Lower lobe of right lung (tissue), 2 donors: ENCODE measurements around the gene COL23A1. TPM values are rescaled to one million over a fixed set of nuclear protein-coding genes. Genes with fewer than 3 reads are reported as not detected.

Experiments used
- ATAC-seq, 2 donors: fragments of 200-7000 bp; cut with Tn5 transposase; one replicate each; pipeline ENCODE4 v1.9.1; 2020 to 2022; ENCODE audit warnings: mild to moderate bottlenecking in 2 of 2, moderate library complexity in 2 of 2
- DNase-seq: peaks from one replicate; pipeline ENCODE4 v3.0.0-alpha.2; 2020
- H3K27ac ChIP-seq: fragments of 200-600 bp; one replicate; pipeline ENCODE4 v1.8.0; 2022
- H3K27me3 ChIP-seq: fragments of 200-600 bp; one replicate; pipeline ENCODE4 v1.8.0; 2022; ENCODE audit warnings: low read depth
- H3K36me3 ChIP-seq: fragments of 200-600 bp; one replicate; pipeline ENCODE4 v1.8.0; 2022; ENCODE audit warnings: mild to moderate bottlenecking
- H3K4me1 ChIP-seq: fragments of 200-600 bp; one replicate; pipeline ENCODE4 v1.8.0; 2022
- H3K4me3 ChIP-seq: fragments of 200-600 bp; one replicate; pipeline ENCODE4 v1.8.0; 2022; ENCODE audit warnings: mild to moderate bottlenecking
- H3K9me3 ChIP-seq: fragments of 200-600 bp; one replicate; pipeline ENCODE4 v1.8.0; 2022
- CTCF ChIP-seq: fragments of 200-600 bp; IDR thresholded peaks from one replicate; pipeline ENCODE4 v1.8.0; 2022; ENCODE audit warnings: antibody characterized with exemption, mild to moderate bottlenecking
- intact Hi-C: fragments of 100-400 bp; cut with DNase I; formaldehyde crosslinking; loops from one replicate; pipeline ENCODE4 v1.11.0; 2022
- total RNA-seq: library from RNA; stranded (reverse); fragmentation: NEBNext Ultra II Directional; extraction: Animal tissue kit (Norgen Biotek cat#: 25700); gene quantifications from one replicate; pipeline ENCODE4 v1.2.1, GENCODE V29; 2021
- donor health status: DM: no; HTN: yes; CAD: no; lungs with severe emphysema.

The COL23A1 gene
- total RNA-seq, 1 donor from 2014 or later = 1.2 TPM

GRCh38 chr5:178424810-178425177 is 165.4 kb downstream of the COL23A1 start:
- no peak for TF ChIP-seq CTCF
- H3K9me3 ChIP-seq = no peaks in the 10 kb centered on the region
- H3K36me3 ChIP-seq = no peaks in the 10 kb centered on the region
- no peak overlapping the region for H3K4me3 ChIP-seq
- H3K4me1 ChIP-seq = peaks cover 9% of the 10 kb centered on the region
- no peaks in the 10 kb centered on the region for H3K27me3 ChIP-seq
- intact Hi-C loops = no loop called here
- no peak overlapping the region for H3K27ac ChIP-seq
- no peak for ATAC-seq
- DNase-seq = no peak

- Histone ChIP-seq H3K4me3 (no peak overlapping the region), H3K4me1 (peaks cover 12% of the 10 kb centered on the region), H3K9me3 (no peaks in the 10 kb centered on the region), H3K36me3 (no peaks in the 10 kb centered on the region), H3K27ac (no peak overlapping the region), H3K27me3 (peaks cover 3% of the 10 kb centered on the region)
- intact Hi-C loops = no loop called here
- no peak for TF ChIP-seq CTCF
- ATAC-seq (no peak), DNase-seq (no peak)
These were observed 166.0 kb downstream of the COL23A1 start for GRCh38 chr5:178423901-178424809.

- no peak for TF ChIP-seq CTCF
- DNase-seq (no peak), ATAC-seq (no peak)
- no peak overlapping the region for H3K4me3 ChIP-seq
- no peaks in the 10 kb centered on the region for H3K9me3 ChIP-seq
- peaks cover 3% of the 10 kb centered on the region for H3K27me3 ChIP-seq
- intact Hi-C loops = no loop called here
- H3K36me3 ChIP-seq = no peaks in the 10 kb centered on the region
- no peak overlapping the region for H3K27ac ChIP-seq
- H3K4me1 ChIP-seq = peaks cover 7% of the 10 kb centered on the region
These were observed 166.8 kb downstream of the COL23A1 start for GRCh38 chr5:178423431-178423830.

DNA sequence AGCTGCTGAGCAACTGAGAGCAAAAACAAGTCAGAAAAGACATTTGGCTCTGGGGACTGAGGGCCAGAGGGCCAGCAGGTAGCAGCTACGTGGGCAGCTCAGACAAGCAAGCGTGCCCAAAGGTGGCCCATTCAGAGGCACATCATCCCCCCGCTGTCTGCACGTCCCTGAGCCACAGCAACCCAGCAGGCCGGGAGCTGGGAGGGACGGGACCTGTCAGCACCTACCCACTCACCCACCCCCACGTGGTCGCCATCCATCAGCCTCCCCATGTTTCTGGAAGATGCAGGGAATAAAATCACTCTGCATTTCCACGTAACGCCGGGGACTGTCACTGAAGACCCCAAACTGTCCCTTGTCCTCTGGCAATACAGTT is 167.8 kb downstream of the COL23A1 start:
- DNase-seq (no peak), ATAC-seq (no peak)
- H3K27ac ChIP-seq = no peak overlapping the region
- no peak overlapping the region for H3K4me3 ChIP-seq
- peaks cover 3% of the 10 kb centered on the region for H3K4me1 ChIP-seq
- intact Hi-C loops = no loop called here
- no peaks in the 10 kb centered on the region for H3K9me3 ChIP-seq
- no peak for TF ChIP-seq CTCF
- no peaks in the 10 kb centered on the region for H3K36me3 ChIP-seq
- peaks cover 3% of the 10 kb centered on the region for H3K27me3 ChIP-seq

DNA sequence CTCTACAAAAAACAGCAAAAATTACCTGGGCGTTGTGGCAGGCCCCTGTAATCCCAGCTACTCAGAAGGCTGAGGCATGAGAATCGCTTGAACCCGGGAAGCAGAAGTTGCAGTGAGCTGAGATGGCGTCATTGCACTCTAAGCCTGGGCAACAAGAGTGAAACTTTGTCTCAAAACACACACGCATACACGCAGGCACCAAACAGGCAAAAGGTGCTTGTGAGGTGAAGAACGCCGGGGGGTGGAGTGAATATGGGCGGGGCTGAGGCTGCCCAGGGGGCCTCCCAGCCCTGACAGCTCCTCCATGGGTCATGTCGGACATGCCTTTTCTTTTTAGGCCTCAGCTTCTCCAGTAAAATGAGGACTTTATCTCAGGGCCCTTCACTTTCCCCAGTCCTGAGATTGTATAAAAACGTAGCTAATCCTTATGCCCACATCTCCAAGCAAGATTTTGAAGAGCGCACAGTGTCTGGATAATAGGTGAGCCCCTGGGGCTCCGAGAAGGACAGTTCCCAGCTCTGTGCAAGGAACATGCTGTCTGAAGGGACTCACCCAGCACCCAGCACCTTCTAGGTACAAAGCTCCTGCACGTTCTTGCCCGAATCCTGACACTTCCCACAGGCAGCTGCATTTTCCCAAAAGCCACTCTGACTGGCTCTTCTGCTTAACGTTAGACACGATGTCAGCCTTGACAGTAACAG is 168.3 kb downstream of the COL23A1 start:
- no peak for ATAC-seq
- H3K4me3 ChIP-seq = no peak overlapping the region
- intact Hi-C loops = no loop called here
- no peaks in the 10 kb centered on the region for H3K9me3 ChIP-seq
- peaks cover 3% of the 10 kb centered on the region for H3K4me1 ChIP-seq
- TF ChIP-seq CTCF = no peak
- DNase-seq = no peak
- H3K27ac ChIP-seq = no peak overlapping the region
- no peaks in the 10 kb centered on the region for H3K36me3 ChIP-seq
- peaks cover 3% of the 10 kb centered on the region for H3K27me3 ChIP-seq
